Activated naive CD8-positive, alpha-beta T cell treated with anti-CD3 and anti-CD28 coated beads, Interleukin-2, amount 10 ng/mL, durations not matched to agents 7 days and 5 days (primary cell): Measurements from ENCODE around the gene GADD45G. TPM values are rescaled to one million over a fixed set of nuclear protein-coding genes. Genes with fewer than 3 reads are reported as not detected.

ENCODE experiments used
- ATAC-seq: fragments of 150-1000 bp; cut with Tn5 transposase; one replicate; pipeline ENCODE4 v1.10.0; 2021; ENCODE audit warnings: low read depth, moderate library complexity
- POLR2A ChIA-PET: fragments of 350-600 bp; sonication (Branson Sonifier 250); formaldehyde crosslinking; loops from one replicate; lab custom pipeline; 2021; ENCODE audit warnings: antibody characterized with exemption; lab: Charles Lee
- DNase-seq: peaks from one replicate; pipeline ENCODE4 v3.0.0; 2021
- H3K27ac Mint-ChIP-seq: one replicate; pipeline ENCODE4 v1.8.0; 2022; ENCODE audit warnings: mild to moderate bottlenecking, mixed read lengths
- H3K27me3 Mint-ChIP-seq: one replicate; pipeline ENCODE4 v1.8.0; 2022; ENCODE audit warnings: mild to moderate bottlenecking, moderate library complexity, mixed read lengths
- H3K36me3 Mint-ChIP-seq: one replicate; pipeline ENCODE4 v1.8.0; 2021; ENCODE audit warnings: mild to moderate bottlenecking, mixed read lengths
- H3K4me1 Mint-ChIP-seq: one replicate; pipeline ENCODE4 v1.8.0; 2021; ENCODE audit warnings: mixed read lengths
- H3K4me3 Mint-ChIP-seq: one replicate; pipeline ENCODE4 v1.8.0; 2022; ENCODE audit warnings: mild to moderate bottlenecking, moderate library complexity, mixed read lengths
- H3K9me3 Mint-ChIP-seq: one replicate; pipeline ENCODE4 v1.8.0; 2021; ENCODE audit warnings: mixed read lengths
- total RNA-seq, 2 experiments: library from RNA; stranded (reverse); gene quantifications; one replicate each; pipeline ENCODE4 v1.2.3, GENCODE V29; 2021

The GADD45G gene
- total RNA-seq, 2 experiments from 2014 or later = 8.9 to 10.1 TPM

DNA sequence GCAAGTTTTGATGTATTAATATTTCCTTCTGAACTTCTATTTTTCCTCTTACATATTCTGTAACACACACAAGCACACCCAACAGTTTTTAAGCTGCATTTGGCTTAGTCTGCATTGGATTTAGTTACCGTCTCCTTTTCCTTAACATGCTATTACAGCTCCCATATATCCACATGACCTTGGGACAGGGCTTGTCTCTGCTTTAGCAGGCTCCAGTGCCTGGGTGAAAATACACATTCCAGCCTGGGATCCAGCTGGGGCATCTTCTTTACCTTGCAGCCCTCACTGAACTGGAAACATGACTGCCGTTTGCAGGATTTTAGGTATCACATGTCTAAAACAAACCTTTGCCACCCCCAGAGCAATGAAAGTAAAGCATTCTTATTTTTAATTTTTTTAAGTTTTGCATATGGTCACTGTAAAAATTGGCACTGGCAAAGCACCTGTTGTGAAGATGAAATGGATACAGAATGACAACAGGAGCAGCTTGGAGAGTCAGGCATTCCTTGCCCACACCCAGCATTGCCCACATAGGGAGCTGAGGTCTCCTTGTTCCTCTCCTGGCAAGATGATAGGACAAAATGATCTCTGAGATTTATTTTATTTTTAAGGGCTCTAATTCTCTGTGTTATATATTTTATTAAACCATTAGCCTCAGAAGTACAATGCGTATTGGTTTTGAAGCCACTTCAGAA, 4.0 kb downstream of the GADD45G start:
- POLR2A ChIA-PET = interaction anchor here (0.5 to 1.1 kb wide), 2 partner anchors 75 to 135 kb away, joined by 4 read pairs; no protein-coding TSS in a partner anchor
- H3K4me3 Mint-ChIP-seq = no peak overlapping the region
- H3K4me1 Mint-ChIP-seq = peaks cover 15% of the 10 kb centered on the region
- no peak overlapping the region for H3K27ac Mint-ChIP-seq
- DNase-seq (peak; percentile 10), ATAC-seq (no peak)
- peaks cover 12% of the 10 kb centered on the region for H3K36me3 Mint-ChIP-seq
- peaks cover 2% of the 10 kb centered on the region for H3K9me3 Mint-ChIP-seq
- peaks cover 35% of the 10 kb centered on the region for H3K27me3 Mint-ChIP-seq

DNA sequence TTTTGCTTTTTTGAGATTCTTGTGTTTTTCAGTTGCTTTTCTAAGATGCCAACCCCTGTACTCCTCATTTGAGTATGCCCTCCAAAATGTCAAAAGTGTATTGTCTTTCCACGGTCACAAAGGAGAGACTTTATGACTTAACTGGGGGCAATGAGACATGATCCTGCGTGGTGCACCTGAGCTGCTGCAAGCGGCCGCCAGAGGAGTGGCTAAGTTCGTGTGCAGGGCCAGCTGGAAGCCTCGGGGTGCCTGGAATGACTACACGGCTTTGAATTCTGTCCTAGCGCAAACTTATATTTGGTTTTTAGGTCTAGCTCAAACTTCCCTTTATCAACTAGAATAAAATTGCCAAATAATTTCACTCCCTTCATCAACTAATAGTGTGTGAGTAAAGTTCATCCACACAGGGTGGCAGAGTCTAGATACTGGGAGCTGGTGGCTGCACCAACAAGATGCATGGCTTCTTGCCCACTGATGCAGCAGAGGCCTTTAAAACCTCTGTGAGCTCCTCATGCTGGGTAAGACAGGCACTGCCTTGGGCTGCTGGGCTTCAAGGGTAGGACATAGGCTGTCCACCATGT, 4.7 kb downstream of the GADD45G start:
- POLR2A ChIA-PET = interaction anchor here (0.5 to 1.1 kb wide), 2 partner anchors 75 to 134 kb away, joined by 4 read pairs; no protein-coding TSS in a partner anchor
- Mint-ChIP-seq H3K27me3 (peaks cover 35% of the 10 kb centered on the region), H3K4me1 (peaks cover 18% of the 10 kb centered on the region), H3K4me3 (no peak overlapping the region), H3K36me3 (peaks cover 12% of the 10 kb centered on the region), H3K9me3 (peaks cover 2% of the 10 kb centered on the region), H3K27ac (no peak overlapping the region)
- no peak for ATAC-seq
- peak; percentile 5 for DNase-seq

DNA sequence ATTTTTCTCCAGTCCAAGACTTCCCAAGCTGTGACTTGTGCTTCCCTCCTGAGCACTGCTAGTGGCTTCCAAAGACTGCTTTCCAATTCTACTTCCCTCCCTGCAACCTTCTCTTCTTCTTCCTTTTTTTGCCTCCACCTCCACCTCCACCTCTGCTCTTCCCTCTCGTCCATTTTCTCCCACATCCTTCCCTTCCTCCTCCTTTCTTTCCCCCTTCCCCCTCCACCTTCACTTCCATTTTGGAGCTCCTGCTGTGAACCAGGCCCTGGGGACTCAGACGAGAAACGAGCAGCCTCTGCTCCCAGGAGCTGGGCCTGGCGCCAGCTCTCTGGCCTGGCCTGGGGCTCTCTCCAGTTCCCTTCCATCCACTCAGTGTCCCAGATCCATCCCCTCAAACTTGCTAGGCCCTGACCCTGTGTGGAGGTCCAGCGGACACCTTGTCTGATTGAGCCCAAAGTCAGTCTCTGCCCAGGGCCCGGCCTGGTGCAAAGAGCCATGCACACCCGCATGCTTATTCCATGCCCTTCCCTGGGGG, 5.6 kb downstream of the GADD45G start:
- H3K4me3 Mint-ChIP-seq = no peak overlapping the region
- H3K27ac Mint-ChIP-seq = no peak overlapping the region
- H3K9me3 Mint-ChIP-seq = peaks cover 2% of the 10 kb centered on the region
- peaks cover 18% of the 10 kb centered on the region for H3K4me1 Mint-ChIP-seq
- peaks cover 12% of the 10 kb centered on the region for H3K36me3 Mint-ChIP-seq
- H3K27me3 Mint-ChIP-seq = peaks cover 38% of the 10 kb centered on the region
- POLR2A ChIA-PET = no interaction called here
- ATAC-seq = no peak
- peak; percentile 11 for DNase-seq

DNA sequence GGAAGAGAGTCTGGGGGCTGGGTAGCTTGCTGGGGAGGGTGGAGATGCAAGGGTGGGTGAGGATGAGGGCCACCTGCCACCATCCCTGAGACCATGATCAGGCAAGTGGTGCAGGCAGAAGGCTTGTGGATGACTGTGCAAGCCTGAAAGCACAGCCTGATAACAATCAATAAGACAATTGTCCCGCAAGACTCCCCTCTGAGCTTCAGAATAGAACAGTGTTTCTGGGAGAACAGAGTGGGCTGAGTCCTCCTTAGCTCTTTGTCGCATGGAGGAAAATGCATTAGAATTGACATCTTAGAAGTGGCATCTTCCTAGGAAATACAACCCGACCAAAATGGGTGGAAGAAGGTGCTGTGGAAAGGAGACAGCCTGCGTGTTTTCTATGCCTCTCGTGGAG, 6.6 kb downstream of the GADD45G start:
- no peak for ATAC-seq
- Mint-ChIP-seq H3K36me3 (peaks cover 9% of the 10 kb centered on the region), H3K27me3 (peaks cover 38% of the 10 kb centered on the region), H3K4me1 (peaks cover 15% of the 10 kb centered on the region), H3K4me3 (no peak overlapping the region), H3K9me3 (peaks cover 2% of the 10 kb centered on the region), H3K27ac (peak overlapping the region; percentile 30)
- no peak for DNase-seq
- POLR2A ChIA-PET = interaction anchor here (0.9 kb wide), 1 partner anchor 9 kb away, joined by 3 read pairs; no protein-coding TSS in a partner anchor

GRCh38 chr9:89612566-89613278, 7.9 kb downstream of the GADD45G start:
- H3K4me3 Mint-ChIP-seq = no peak overlapping the region
- H3K27ac Mint-ChIP-seq = no peak overlapping the region
- peaks cover 2% of the 10 kb centered on the region for H3K36me3 Mint-ChIP-seq
- H3K9me3 Mint-ChIP-seq = peaks cover 2% of the 10 kb centered on the region
- ATAC-seq (no peak), DNase-seq (no peak)
- POLR2A ChIA-PET = no interaction called here
- peaks cover 9% of the 10 kb centered on the region for H3K4me1 Mint-ChIP-seq
- H3K27me3 Mint-ChIP-seq = peaks cover 38% of the 10 kb centered on the region

DNA sequence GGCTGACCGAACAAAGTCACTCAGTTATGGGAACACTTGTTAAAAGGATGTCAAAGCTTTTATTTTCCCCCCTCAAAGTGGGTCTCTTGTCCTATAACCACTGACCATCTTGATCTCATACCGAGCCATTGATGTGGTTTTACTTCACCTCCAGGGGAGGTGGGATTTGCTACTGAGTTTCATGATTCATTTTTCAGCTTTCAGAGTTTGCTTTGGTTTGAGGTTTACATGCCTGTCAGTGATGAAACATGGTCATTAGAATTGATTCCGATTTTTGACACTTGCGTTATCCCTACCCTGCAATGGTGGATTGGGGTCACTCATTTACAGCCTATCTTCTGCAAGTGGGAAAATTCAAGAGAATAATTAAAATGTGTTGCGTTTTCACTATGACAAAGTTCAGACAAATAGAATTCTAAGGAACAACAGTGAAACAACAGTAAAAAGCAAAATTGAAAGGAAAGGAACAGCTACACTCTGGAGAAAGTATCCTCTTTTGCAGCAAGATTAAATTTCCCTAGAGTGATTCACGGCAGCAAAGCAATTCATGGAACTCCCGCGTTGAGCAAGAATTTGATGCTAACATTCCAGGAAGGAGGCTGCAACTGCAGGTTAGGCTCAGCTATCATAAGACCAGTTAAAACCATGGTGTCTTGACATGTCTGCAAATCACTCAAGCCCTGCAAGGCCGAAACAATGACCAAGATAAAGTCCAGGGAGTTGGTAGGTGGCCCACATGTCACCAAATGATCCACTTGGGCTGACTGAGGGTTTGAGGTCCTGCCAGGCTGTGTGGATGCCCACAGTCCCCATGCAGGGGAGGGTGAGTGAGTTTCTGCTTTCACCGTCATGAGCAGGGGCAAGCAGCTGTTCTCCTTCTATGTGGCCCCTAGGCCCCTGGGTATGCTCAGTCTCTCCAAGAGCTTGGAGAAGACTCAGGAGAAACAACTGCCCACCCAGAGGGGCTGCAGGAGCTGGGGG, 9.4 kb downstream of the GADD45G start:
- ATAC-seq = no peak
- POLR2A ChIA-PET = no interaction called here
- peaks cover 2% of the 10 kb centered on the region for H3K9me3 Mint-ChIP-seq
- no peak overlapping the region for H3K4me3 Mint-ChIP-seq
- no peak overlapping the region for H3K27ac Mint-ChIP-seq
- peaks cover 28% of the 10 kb centered on the region for H3K27me3 Mint-ChIP-seq
- peaks cover 2% of the 10 kb centered on the region for H3K36me3 Mint-ChIP-seq
- no peak for DNase-seq
- H3K4me1 Mint-ChIP-seq = peaks cover 13% of the 10 kb centered on the region

- H3K36me3 Mint-ChIP-seq = no peaks in the 10 kb centered on the region
- no peak overlapping the region for H3K4me3 Mint-ChIP-seq
- H3K27ac Mint-ChIP-seq = no peak overlapping the region
- ATAC-seq (no peak), DNase-seq (no peak)
- H3K4me1 Mint-ChIP-seq = peaks cover 13% of the 10 kb centered on the region
- peaks cover 19% of the 10 kb centered on the region for H3K27me3 Mint-ChIP-seq
- peaks cover 2% of the 10 kb centered on the region for H3K9me3 Mint-ChIP-seq
- POLR2A ChIA-PET = no interaction called here
These were observed 10.8 kb downstream of the GADD45G start for GRCh38 chr9:89615661-89616060.

DNA sequence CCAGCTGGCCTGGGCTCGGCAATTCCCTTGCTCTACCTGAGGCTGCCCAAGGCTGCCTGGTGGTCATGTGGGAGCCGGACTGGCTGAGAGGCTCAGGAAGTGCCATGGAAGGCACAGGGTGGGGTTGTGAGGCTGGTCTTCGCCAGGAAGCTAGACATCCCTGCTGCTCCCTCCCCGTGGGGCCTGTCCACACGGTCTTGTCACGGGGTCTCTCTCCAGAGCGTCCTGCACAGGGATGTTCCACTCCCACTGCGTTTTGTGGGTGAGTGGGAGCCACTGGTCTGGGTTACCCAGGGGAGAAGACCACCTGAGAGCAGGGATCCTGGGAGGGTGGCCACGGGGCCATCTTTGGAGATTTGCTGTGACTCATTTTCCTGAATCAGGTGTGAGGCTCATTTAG, 11.6 kb downstream of the GADD45G start:
- POLR2A ChIA-PET = no interaction called here
- no peak overlapping the region for H3K4me3 Mint-ChIP-seq
- ATAC-seq (no peak), DNase-seq (no peak)
- peaks cover 13% of the 10 kb centered on the region for H3K4me1 Mint-ChIP-seq
- peaks cover 2% of the 10 kb centered on the region for H3K9me3 Mint-ChIP-seq
- no peak overlapping the region for H3K27ac Mint-ChIP-seq
- no peaks in the 10 kb centered on the region for H3K36me3 Mint-ChIP-seq
- peaks cover 21% of the 10 kb centered on the region for H3K27me3 Mint-ChIP-seq

DNA sequence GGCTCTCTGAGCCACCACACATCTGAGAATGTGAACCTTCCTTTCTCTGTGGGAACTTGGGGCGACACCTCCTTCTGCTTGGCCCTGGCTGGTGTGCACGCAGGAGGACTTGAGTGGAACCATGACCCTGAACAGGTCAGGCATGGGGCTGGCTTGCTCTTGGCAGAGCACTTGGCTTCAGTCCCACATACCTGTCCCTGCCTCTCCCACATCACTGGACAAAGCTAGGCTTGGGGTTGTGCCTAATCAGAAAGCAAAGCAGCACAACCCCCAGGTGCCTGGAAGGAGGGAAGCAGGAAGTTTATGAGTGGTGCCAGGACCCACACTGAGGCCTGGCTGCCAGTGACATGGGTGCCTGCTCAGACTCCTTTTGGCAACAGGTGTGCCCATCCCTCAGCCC, 13.2 kb downstream of the GADD45G start:
- no peaks in the 10 kb centered on the region for H3K9me3 Mint-ChIP-seq
- POLR2A ChIA-PET = interaction anchor here (0.6 kb wide), 1 partner anchor 24 kb away, joined by 3 read pairs; no protein-coding TSS in a partner anchor

GRCh38 chr9:89619019-89619418, 14.2 kb downstream of the GADD45G start:
- Mint-ChIP-seq H3K4me3 (no peak overlapping the region), H3K27ac (no peak overlapping the region), H3K4me1 (peaks cover 12% of the 10 kb centered on the region), H3K36me3 (no peaks in the 10 kb centered on the region), H3K27me3 (peaks cover 18% of the 10 kb centered on the region), H3K9me3 (no peaks in the 10 kb centered on the region)
- ATAC-seq (no peak), DNase-seq (no peak)
- POLR2A ChIA-PET = interaction anchor here (1.0 to 1.5 kb wide), 2 partner anchors 9 to 12 kb away, joined by 5 read pairs; no protein-coding TSS in a partner anchor

More for the DNA sequence above, 13.2 kb downstream of the GADD45G start:
- DNase-seq (no peak), ATAC-seq (no peak)
- Mint-ChIP-seq H3K4me1 (peaks cover 16% of the 10 kb centered on the region), H3K4me3 (no peak overlapping the region), H3K36me3 (no peaks in the 10 kb centered on the region), H3K27me3 (peaks cover 15% of the 10 kb centered on the region), H3K27ac (no peak overlapping the region)

DNA sequence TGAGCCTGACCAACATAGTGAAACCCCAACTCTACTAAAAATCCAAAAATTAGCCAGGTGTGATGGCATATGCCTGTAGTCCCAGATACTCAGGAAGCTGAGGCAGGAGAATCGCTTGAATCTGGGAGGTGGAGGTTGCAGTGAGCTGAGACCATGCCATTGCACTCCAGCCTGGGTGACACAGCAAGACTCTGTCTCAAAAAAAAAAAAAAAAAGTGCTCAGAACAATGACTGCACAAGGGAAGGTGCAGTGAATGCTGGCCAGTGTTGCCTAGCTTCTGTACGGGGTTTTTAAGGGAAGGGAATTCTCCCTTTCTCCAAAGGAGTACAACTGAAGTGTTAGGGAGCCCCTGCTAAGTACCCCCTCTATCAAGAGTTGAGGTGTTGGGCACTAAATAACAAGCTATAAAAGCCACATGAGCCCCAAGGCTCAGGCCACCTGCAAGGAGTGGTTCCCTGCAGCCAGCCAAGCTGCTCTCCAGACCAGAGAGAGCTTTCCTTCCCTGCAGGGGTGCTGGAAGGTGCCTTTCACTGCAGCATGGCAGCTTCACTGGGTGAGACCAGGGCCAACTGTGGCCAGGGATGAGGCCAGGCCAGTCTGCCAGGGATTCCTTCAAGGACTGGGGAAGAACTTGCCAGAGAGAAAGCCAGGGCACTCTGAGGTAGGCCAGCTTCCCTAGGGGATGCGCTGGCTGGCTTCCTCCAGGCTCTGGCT, 14.8 kb downstream of the GADD45G start:
- Mint-ChIP-seq H3K4me1 (peaks cover 7% of the 10 kb centered on the region), H3K4me3 (no peak overlapping the region), H3K27me3 (peaks cover 22% of the 10 kb centered on the region), H3K36me3 (no peaks in the 10 kb centered on the region), H3K9me3 (no peaks in the 10 kb centered on the region), H3K27ac (no peak overlapping the region)
- DNase-seq (no peak), ATAC-seq (no peak)
- POLR2A ChIA-PET = interaction anchor here (1.0 to 1.5 kb wide), 3 partner anchors 8 to 15 kb away, joined by 3 to 5 read pairs (median 5); partner anchors contain the start of gene GADD45G

GRCh38 chr9:89621031-89621430, 16.2 kb downstream of the GADD45G start:
- Mint-ChIP-seq H3K27ac (no peak overlapping the region), H3K9me3 (no peaks in the 10 kb centered on the region), H3K27me3 (peaks cover 19% of the 10 kb centered on the region), H3K36me3 (no peaks in the 10 kb centered on the region), H3K4me1 (peaks cover 7% of the 10 kb centered on the region), H3K4me3 (no peak overlapping the region)
- POLR2A ChIA-PET = interaction anchor here (1.0 kb wide), 1 partner anchor 9 kb away, joined by 3 read pairs; no protein-coding TSS in a partner anchor
- DNase-seq = no peak
- ATAC-seq = no peak
